Upper lobe of right lung (tissue), 1 donor: Measurements from ENCODE around the gene CAMK1D. TPM values are rescaled to one million over a fixed set of nuclear protein-coding genes. Genes with fewer than 3 reads are reported as not detected.
"Not testable (repeated sequence)": the region's sequence is repeated elsewhere in the genome, so short reads cannot be mapped to it uniquely, and the experiment has no call there.

ENCODE experiments used
- ATAC-seq: fragments of 200-7000 bp; cut with Tn5 transposase; one replicate; pipeline ENCODE4 v1.9.1; 2020; ENCODE audit warnings: mild to moderate bottlenecking, moderate library complexity
- DNase-seq: peaks from one replicate; pipeline ENCODE4 v3.0.0-alpha.2; 2020
- H3K27ac ChIP-seq: fragments of 200-600 bp; one replicate; pipeline ENCODE4 v1.8.0; 2022
- H3K27me3 ChIP-seq: fragments of 200-600 bp; one replicate; pipeline ENCODE4 v1.8.0; 2022; ENCODE audit warnings: mild to moderate bottlenecking
- H3K36me3 ChIP-seq: fragments of 200-600 bp; one replicate; pipeline ENCODE4 v1.8.0; 2022
- H3K4me1 ChIP-seq: fragments of 200-600 bp; one replicate; pipeline ENCODE4 v1.8.0; 2022
- H3K4me3 ChIP-seq: fragments of 200-600 bp; one replicate; pipeline ENCODE4 v1.8.0; 2022; ENCODE audit warnings: mild to moderate bottlenecking
- H3K9me3 ChIP-seq: fragments of 200-600 bp; one replicate; pipeline ENCODE4 v1.8.0; 2022
- intact Hi-C: fragments of 100-400 bp; cut with DNase I; formaldehyde crosslinking; loops from one replicate; pipeline ENCODE4 v1.11.0; 2022
- total RNA-seq: library from RNA; stranded (reverse); fragmentation: NEBNext Ultra II Directional; extraction: Animal tissue kit (Norgen Biotek cat#: 25700); gene quantifications from one replicate; pipeline ENCODE4 v1.2.1, GENCODE V29; 2021
- TF ChIP-seq, protein P1 (sequence below): fragments of 200-600 bp; IDR thresholded peaks from one replicate; pipeline ENCODE4 v1.8.0; 2022; ENCODE audit warnings: antibody characterized with exemption
- donor health status: DM: no; HTN: yes; CAD: no; lungs with severe emphysema.

Gene CAMK1D
- total RNA-seq, 1 donor from 2014 or later, result 17.1 TPM

- H3K4me3 ChIP-seq, result no peak overlapping the region
- TF ChIP-seq, protein P1, sequence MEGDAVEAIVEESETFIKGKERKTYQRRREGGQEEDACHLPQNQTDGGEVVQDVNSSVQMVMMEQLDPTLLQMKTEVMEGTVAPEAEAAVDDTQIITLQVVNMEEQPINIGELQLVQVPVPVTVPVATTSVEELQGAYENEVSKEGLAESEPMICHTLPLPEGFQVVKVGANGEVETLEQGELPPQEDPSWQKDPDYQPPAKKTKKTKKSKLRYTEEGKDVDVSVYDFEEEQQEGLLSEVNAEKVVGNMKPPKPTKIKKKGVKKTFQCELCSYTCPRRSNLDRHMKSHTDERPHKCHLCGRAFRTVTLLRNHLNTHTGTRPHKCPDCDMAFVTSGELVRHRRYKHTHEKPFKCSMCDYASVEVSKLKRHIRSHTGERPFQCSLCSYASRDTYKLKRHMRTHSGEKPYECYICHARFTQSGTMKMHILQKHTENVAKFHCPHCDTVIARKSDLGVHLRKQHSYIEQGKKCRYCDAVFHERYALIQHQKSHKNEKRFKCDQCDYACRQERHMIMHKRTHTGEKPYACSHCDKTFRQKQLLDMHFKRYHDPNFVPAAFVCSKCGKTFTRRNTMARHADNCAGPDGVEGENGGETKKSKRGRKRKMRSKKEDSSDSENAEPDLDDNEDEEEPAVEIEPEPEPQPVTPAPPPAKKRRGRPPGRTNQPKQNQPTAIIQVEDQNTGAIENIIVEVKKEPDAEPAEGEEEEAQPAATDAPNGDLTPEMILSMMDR, result no peak
- no peaks in the 10 kb centered on the region for H3K9me3 ChIP-seq
- no peaks in the 10 kb centered on the region for H3K27me3 ChIP-seq
- ATAC-seq, result no peak
- no peaks in the 10 kb centered on the region for H3K36me3 ChIP-seq
- no peak overlapping the region for H3K27ac ChIP-seq
- intact Hi-C loops, result no loop called here
- peak; percentile 3 for DNase-seq
- no peaks in the 10 kb centered on the region for H3K4me1 ChIP-seq
These were observed 458.8 kb downstream of the CAMK1D start for GRCh38 chr10:12808014-12808613.

GRCh38 chr10:12810046-12810445 is 460.7 kb downstream of the CAMK1D start:
- H3K9me3 ChIP-seq, H3K36me3 ChIP-seq, H3K4me3 ChIP-seq, intact Hi-C loops, H3K4me1 ChIP-seq, ATAC-seq, H3K27ac ChIP-seq, H3K27me3 ChIP-seq: not testable (repeated sequence)
- peak; percentile 1 for DNase-seq
- TF ChIP-seq, protein P1, result peak; percentile 18

DNA sequence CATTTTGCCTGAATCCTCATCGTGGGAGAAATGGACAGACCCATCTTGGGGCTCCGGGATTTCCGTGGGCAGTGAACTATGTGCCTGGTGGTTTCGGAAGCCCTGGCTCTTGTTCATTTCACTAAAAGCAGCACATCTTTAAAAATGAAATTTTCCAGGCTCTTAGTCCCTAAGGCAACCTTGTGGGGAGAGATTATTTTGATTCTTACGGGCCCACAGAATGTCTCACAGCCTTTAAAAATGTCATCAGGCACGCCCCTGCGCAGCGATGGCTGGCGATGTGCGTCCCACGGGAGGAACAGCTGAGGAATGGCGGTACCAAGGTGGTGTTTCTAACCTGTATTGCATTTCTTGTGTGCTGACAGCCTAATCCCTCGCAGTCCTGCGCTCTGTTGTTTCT is 462.5 kb downstream of the CAMK1D start:
- ATAC-seq (no peak), DNase-seq (no peak)
- H3K36me3 ChIP-seq, result no peaks in the 10 kb centered on the region
- H3K9me3 ChIP-seq, result no peaks in the 10 kb centered on the region
- H3K4me3 ChIP-seq, result no peak overlapping the region
- no peaks in the 10 kb centered on the region for H3K27me3 ChIP-seq
- H3K27ac ChIP-seq, result no peak overlapping the region
- TF ChIP-seq, protein P1, result no peak
- intact Hi-C loops, result no loop called here
- no peaks in the 10 kb centered on the region for H3K4me1 ChIP-seq

- Histone ChIP-seq H3K4me1 (no peaks in the 10 kb centered on the region), H3K4me3 (no peak overlapping the region), H3K27me3 (no peaks in the 10 kb centered on the region), H3K27ac (no peak overlapping the region), H3K9me3 (no peaks in the 10 kb centered on the region), H3K36me3 (no peaks in the 10 kb centered on the region)
- peak; percentile 32 for DNase-seq
- ATAC-seq, result no peak
- TF ChIP-seq, protein P1, result no peak
- intact Hi-C loops, result no loop called here
These were observed 463.2 kb downstream of the CAMK1D start for GRCh38 chr10:12812571-12812970.

DNA sequence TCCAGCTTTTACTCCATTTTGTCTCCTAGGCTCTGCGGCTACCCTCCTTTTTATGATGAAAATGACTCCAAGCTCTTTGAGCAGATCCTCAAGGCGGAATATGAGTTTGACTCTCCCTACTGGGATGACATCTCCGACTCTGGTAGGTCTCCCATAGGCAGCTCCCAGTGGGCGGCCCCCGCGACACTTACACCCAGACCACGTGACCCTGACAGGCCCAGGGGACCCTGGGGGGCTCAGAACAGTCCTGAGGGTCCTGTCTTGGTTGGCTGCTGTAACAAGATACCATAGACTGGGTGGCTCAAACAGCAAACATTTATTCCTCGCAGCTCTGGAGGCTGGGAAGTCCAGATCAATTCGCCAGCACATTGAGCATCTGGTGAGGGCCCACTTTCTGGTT is 464.8 kb downstream of the CAMK1D start:
- intact Hi-C loops, result no loop called here
- peak; percentile 20 for DNase-seq
- no peak for ATAC-seq
- TF ChIP-seq, protein P1, result no peak
- Histone ChIP-seq H3K27me3 (no peaks in the 10 kb centered on the region), H3K9me3 (no peaks in the 10 kb centered on the region), H3K4me3 (no peak overlapping the region), H3K4me1 (no peaks in the 10 kb centered on the region), H3K36me3 (no peaks in the 10 kb centered on the region), H3K27ac (no peak overlapping the region)

DNA sequence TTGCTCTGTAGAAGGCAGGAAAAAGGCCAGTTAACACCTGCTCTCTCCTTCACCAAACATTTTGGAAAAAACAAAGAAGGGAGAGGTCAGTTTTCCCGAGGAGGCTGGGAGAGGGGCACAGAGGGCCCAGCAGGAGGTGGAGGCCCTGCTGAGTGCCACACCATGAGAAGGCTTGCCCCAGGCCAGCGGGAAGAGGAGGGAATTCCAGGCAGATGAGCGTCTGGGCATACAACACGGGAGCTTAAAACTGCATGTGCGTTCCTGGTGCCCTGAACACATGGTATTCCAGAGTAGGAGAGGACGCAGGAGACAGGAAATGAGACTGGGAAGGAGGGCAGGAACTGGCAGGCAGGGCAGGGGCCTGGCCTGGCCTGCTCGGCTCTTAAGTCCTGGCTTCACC is 469.7 kb downstream of the CAMK1D start:
- Histone ChIP-seq H3K36me3 (no peaks in the 10 kb centered on the region), H3K9me3 (no peaks in the 10 kb centered on the region), H3K4me3 (no peak overlapping the region), H3K27ac (no peak overlapping the region), H3K27me3 (no peaks in the 10 kb centered on the region), H3K4me1 (no peaks in the 10 kb centered on the region)
- TF ChIP-seq, protein P1, result no peak
- intact Hi-C loops, result no loop called here
- ATAC-seq (no peak), DNase-seq (no peak)
